Choroid plexus epithelial cell (primary cell): ENCODE measurements around the gene MTMR4.

ENCODE experiments used
- DNase-seq: peaks from one replicate; pipeline ENCODE4 v3.0.0-alpha.2; 2010; ENCODE audit warnings: low read depth
- H3K4me3 ChIP-seq: 2 replicates; pipeline ENCODE4 v1.5.1; 2011; ENCODE audit warnings: low read depth, mild to moderate bottlenecking, control low read depth, low read length, moderate library complexity
- TF ChIP-seq, protein P1 (sequence below): conservative IDR thresholded peaks from 2 replicates; pipeline ENCODE4 v1.5.1; 2011; ENCODE audit warnings: low read depth, mild to moderate bottlenecking, control low read depth, inconsistent platforms, low read length, moderate library complexity

Gene MTMR4

DNA sequence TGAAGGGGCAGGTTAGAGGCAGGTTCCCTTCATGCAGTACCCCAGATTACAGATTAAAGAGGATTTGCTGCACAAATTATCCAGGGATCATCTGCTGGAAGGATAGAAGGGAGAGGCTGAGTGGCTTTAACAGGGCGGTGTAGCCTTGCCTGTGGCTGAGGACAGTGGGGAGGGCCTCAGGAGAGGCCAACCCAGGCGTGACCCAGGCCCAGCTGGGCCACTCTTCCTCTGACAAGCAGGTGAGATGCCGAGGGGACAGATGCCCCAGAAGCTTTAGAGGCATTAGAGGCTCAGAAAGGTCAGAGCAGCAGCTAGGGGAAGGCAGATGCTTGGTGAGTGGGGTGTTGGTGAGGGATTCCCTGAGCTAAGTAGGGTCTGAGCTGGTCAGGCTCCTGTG lies 18.1 kb upstream of the MTMR4 start:
- TF ChIP-seq, protein P1, sequence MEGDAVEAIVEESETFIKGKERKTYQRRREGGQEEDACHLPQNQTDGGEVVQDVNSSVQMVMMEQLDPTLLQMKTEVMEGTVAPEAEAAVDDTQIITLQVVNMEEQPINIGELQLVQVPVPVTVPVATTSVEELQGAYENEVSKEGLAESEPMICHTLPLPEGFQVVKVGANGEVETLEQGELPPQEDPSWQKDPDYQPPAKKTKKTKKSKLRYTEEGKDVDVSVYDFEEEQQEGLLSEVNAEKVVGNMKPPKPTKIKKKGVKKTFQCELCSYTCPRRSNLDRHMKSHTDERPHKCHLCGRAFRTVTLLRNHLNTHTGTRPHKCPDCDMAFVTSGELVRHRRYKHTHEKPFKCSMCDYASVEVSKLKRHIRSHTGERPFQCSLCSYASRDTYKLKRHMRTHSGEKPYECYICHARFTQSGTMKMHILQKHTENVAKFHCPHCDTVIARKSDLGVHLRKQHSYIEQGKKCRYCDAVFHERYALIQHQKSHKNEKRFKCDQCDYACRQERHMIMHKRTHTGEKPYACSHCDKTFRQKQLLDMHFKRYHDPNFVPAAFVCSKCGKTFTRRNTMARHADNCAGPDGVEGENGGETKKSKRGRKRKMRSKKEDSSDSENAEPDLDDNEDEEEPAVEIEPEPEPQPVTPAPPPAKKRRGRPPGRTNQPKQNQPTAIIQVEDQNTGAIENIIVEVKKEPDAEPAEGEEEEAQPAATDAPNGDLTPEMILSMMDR = no peak
- H3K4me3 ChIP-seq = no peak overlapping the region
- no peak for DNase-seq

DNA sequence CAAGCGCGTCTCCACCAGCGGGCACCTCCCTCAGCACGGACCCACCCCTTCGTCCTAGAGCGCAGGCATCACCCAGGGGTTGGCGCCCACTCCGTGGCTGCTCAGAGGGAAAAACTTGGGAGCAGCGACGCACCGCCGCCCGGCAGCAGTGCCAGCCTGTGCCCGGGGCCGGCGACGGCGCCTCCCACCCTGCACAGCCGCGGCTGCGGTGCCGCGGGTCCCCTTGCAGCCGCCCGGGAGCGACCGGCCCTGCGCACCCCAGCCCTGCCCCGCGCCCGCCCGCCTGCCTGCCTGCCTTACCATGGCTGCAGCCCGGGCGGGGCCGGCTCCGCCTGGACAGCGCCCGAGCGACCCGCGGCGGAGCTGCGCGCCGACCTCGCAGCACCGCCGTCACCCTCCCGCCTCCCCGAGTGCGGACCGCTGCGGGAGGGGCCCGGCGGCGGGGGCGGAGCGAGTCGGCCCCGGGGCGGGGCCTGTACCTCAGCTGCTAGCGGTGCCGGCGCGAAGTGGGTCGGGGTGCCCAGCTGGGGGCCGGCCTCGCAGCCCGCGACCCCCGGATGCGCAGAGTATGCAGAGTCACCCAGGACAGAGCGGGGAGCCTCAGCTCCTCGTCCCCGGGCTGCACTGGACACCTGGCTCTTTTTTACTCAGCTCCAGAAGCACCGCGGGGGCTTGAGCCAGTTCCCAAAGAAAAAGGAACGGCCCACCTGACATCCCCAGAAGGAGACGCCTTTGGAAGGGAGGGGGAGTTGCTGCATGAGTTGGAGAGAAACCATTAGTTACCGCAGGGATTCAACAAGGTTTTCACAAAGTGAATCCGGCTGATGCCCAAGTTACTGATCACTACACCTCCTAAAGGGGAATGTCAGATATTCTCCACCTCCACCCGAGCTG lies 17.5 kb upstream of the MTMR4 start:
- TF ChIP-seq, protein P1 = no peak
- peak overlapping the region; percentile 52 for H3K4me3 ChIP-seq
- DNase-seq = peak; percentile 26

DNA sequence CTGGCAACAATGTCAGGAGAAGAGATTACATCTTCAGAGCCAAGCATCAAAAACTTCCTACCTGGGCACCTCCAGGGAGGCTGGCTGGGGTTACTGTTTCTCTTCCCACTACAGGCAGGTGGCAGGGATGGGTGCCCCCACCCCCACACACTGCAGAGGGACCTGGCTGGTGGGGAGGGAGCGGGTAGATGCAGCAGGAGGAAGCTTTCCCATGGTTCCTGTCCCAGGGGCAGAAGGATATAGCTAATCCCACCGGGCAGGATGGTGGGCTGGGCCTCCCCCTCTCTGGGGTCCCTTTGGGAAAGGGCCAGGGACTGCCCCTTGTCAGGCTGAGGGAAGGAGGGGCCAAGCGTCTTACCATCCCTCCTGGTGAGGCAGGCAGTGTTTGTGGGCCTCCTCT lies 16.7 kb upstream of the MTMR4 start:
- TF ChIP-seq, protein P1 = no peak
- no peak for DNase-seq
- H3K4me3 ChIP-seq = peak overlapping the region; percentile 52

GRCh38 chr17:58530655-58531054 lies 16.2 kb upstream of the MTMR4 start:
- TF ChIP-seq, protein P1 = no peak
- no peak overlapping the region for H3K4me3 ChIP-seq

GRCh38 chr17:58529275-58529674 lies 14.8 kb upstream of the MTMR4 start:
- DNase-seq = no peak
- TF ChIP-seq, protein P1 = no peak
- no peak overlapping the region for H3K4me3 ChIP-seq

More at GRCh38 chr17:58530655-58531054, 16.2 kb upstream of the MTMR4 start:
- DNase-seq = no peak

GRCh38 chr17:58528443-58528842 lies 14.0 kb upstream of the MTMR4 start:
- DNase-seq = no peak
- TF ChIP-seq, protein P1 = no peak
- no peak overlapping the region for H3K4me3 ChIP-seq

DNA sequence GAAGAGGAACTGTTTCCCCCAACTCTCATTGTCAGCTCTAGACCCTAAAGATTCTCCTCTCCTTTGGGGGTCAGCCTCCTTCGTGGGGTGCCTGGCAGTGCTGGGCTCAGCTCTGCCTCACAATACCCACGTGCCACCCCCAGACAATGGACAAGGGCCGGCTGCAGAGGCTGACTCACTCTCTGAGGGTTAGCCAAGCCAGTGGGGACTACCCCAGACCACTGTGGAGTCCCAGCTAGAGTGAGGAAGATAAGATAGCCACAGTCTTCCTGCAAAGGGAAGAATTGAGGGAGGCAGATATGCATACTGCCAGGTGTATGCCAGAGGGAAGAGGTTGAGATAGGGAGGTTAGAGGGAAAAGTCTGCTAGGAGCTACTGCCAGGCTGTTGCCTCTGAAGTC lies 13.5 kb upstream of the MTMR4 start:
- H3K4me3 ChIP-seq = no peak overlapping the region
- peak; percentile 64 for DNase-seq
- TF ChIP-seq, protein P1 = no peak
